NCI-H2081 treated with DMSO at 0.1 percent for 48 hours (cell line): ENCODE results near the gene AXL.
"Not testable (repeated sequence)": the region's sequence is repeated elsewhere in the genome, so short reads cannot be mapped to it uniquely, and the experiment has no call there.

Source experiments
- DNase-seq: peaks from one replicate; lab custom pipeline; 2025; lab: John Stamatoyannopoulos, UW

AXL gene

GRCh38 chr19:41276231-41276630 lies 57.2 kb downstream of the AXL start:
- DNase-seq = no peak

GRCh38 chr19:41278478-41278877 lies 59.5 kb downstream of the AXL start:
- DNase-seq = no peak

GRCh38 chr19:41288673-41289530 lies 69.9 kb downstream of the AXL start:
- no peak for DNase-seq

GRCh38 chr19:41289814-41290213 lies 70.8 kb downstream of the AXL start:
- not testable (repeated sequence) for DNase-seq

GRCh38 chr19:41294393-41294792 lies 75.4 kb downstream of the AXL start:
- no peak for DNase-seq

GRCh38 chr19:41295499-41295898 lies 76.5 kb downstream of the AXL start:
- DNase-seq = no peak

- no peak for DNase-seq
Measured at GRCh38 chr19:41296433-41296871, 77.4 kb downstream of the AXL start.

GRCh38 chr19:41297628-41298347 lies 78.8 kb downstream of the AXL start:
- no peak for DNase-seq

- no peak for DNase-seq
Measured at GRCh38 chr19:41298348-41298964, 79.4 kb downstream of the AXL start.

- DNase-seq = no peak
Measured at GRCh38 chr19:41299046-41299754, 80.2 kb downstream of the AXL start.

- DNase-seq = no peak
Measured at GRCh38 chr19:41299755-41300089, 80.7 kb downstream of the AXL start.

- no peak for DNase-seq
Measured at GRCh38 chr19:41300555-41300954, 81.5 kb downstream of the AXL start.

- no peak for DNase-seq
Measured at GRCh38 chr19:41302624-41303351, 83.8 kb downstream of the AXL start.

- DNase-seq = no peak
Measured at GRCh38 chr19:41303954-41304353, 84.9 kb downstream of the AXL start.

GRCh38 chr19:41304706-41305483 lies 85.9 kb downstream of the AXL start:
- DNase-seq = no peak

- DNase-seq = no peak
Measured at GRCh38 chr19:41305927-41306793, 87.1 kb downstream of the AXL start.

GRCh38 chr19:41307090-41307875 lies 88.3 kb downstream of the AXL start:
- DNase-seq = no peak

GRCh38 chr19:41307954-41308449 lies 89.0 kb downstream of the AXL start:
- no peak for DNase-seq
